D721Med (cell line): ENCODE data around the gene IMMP2L.
"Not testable (repeated sequence)": the region's sequence is repeated elsewhere in the genome, so short reads cannot be mapped to it uniquely, and the experiment has no call there.

Experiments
- DNase-seq: peaks from one replicate; pipeline ENCODE4 v3.0.0; 2011; ENCODE audit warnings: low spot score; ENCODE audit not compliant: insufficient read length
- FAIRE-seq: peaks from 2 replicates; lab custom pipeline; 2011; peaks lifted over from hg19 to GRCh38; lab: Jason Lieb, UNC
- TF ChIP-seq, protein P1 (sequence below): IDR thresholded peaks from 2 replicates; pipeline ENCODE4 v1.5.1; 2012; ENCODE audit warnings: mild to moderate bottlenecking, control low read depth; ENCODE audit not compliant: insufficient read depth; ENCODE audit errors: missing control alignments

The IMMP2L gene

DNA sequence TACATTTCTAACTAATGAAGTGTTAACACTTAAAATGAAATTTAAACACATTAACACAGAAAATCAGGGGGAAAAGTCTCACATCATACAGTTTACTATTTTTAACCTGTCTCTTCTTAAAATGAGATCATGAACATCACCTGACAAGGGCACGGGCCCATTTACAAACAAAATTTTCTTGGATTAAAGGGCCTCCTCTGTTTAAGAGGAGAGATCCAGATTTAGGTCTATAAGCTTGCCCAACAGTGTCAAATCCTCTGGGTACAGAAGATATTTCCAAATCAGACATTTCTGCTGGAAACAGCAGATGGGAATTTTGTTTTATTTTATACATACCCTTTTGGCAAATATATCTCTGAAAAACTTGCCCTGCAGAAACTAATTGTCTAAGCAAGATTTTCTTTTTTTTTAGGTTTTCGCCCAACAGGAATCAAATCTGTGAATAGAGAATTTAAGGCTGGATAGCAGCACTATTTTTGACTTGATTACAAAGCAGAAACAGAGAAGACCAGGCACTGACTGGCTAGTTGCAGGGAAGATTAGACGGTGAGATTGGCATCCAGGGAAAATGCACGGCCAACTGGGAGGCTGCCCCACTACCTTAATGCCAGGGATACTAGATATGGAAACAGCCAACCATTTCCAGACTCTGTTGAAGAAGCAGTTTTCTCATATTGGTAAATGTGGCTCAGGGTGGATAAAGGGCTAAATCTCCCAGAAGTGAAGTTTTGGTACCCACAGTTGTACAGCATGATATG lies 298.0 kb downstream of the IMMP2L start:
- FAIRE-seq (no peak), DNase-seq (no peak)
- TF ChIP-seq, protein P1, sequence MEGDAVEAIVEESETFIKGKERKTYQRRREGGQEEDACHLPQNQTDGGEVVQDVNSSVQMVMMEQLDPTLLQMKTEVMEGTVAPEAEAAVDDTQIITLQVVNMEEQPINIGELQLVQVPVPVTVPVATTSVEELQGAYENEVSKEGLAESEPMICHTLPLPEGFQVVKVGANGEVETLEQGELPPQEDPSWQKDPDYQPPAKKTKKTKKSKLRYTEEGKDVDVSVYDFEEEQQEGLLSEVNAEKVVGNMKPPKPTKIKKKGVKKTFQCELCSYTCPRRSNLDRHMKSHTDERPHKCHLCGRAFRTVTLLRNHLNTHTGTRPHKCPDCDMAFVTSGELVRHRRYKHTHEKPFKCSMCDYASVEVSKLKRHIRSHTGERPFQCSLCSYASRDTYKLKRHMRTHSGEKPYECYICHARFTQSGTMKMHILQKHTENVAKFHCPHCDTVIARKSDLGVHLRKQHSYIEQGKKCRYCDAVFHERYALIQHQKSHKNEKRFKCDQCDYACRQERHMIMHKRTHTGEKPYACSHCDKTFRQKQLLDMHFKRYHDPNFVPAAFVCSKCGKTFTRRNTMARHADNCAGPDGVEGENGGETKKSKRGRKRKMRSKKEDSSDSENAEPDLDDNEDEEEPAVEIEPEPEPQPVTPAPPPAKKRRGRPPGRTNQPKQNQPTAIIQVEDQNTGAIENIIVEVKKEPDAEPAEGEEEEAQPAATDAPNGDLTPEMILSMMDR, result no peak

DNA sequence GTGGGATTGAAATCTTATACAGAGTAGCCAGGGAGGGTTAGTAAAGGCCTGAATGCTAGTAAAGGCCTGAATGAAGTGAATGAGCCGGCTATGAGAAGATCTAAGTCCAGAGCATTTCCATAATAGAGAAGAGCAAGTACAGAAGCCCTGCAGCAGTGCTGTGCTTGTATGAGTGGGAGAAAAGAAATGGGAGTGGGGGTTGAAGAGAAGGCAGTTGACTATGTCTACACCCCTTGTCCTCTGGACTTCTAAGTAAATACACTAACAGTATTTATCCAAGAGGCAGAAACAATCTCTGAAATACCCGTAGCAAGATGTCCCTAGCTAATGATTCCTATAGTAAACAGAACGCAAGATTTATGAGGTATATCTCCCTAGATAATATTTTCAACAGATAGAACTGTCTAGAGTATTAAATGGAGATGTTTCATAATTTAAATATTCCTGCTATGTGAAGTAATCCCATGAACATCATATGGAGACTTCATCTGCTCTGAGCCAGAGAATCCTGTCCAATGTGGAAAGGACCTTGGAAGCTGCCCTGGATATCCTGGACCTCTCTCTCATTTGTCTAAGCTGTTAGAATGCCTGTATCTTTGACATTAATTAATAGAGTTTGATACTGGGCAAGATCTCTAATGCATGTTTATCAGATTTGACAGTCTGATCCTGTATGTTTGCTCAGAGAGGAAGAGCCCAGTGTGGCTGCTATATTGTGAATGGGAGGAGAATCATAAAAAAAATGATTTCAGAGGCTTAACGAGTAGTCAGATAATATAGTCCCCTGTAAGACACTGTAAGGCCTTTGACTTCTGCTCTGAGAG lies 299.8 kb downstream of the IMMP2L start:
- FAIRE-seq (no peak), DNase-seq (no peak)
- TF ChIP-seq, protein P1, result no peak

DNA sequence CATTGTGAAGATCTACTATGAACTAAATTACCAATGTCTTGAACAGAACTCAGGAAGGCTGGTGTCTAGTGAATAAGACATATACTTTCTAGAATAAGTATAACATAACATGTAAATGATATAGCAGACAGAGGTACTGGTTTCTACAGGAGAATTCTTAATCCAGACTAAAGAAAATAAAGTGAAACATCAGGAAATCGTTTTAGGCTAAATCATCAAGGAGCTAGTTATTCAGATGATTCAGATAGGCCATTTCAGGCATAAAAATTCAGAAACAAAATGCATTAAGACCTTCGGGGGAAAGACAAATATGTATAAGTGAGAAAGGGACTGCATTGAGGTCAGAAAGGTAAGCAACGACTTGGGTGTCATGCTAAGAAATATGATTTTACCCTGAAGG lies 300.8 kb downstream of the IMMP2L start:
- FAIRE-seq (no peak), DNase-seq (no peak)
- TF ChIP-seq, protein P1, result no peak

DNA sequence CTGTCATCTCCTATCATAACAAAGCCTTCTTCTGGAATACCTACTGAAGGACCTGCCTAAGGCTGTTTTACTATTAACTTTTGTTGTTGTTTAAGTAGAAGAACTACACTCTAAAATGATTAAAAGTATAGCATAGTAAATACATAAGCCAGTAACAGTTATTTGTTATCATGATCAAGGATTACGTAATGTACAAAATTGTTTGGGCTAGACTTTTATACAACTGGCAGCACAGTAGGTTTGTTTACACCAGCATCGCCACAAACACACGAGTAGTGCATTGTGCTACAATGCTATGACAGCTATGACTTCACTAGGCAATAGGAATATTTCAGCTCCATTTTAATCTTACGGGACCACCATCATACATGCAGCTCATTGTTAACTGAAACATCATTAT lies 302.3 kb downstream of the IMMP2L start:
- DNase-seq (no peak), FAIRE-seq (no peak)
- TF ChIP-seq, protein P1, result no peak

DNA sequence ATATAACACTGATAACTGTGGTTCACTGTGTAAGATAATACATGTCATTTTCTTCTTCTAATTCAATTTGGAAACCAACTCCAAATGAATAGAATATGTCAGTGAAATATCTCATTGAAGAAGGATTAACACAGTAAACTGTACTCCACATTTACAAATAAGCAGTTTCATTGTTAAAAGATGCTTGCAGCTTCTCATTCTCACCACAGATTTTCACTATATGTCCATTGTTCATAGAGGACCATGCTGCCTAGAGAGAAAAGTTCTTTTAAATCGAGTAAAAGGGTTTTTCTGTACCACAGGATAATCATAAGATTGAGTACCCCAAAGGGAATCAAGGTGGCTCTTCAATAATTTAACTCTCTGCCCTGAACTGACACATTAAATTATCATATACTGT lies 305.9 kb downstream of the IMMP2L start:
- TF ChIP-seq, protein P1, result no peak
- FAIRE-seq (no peak), DNase-seq (no peak)

DNA sequence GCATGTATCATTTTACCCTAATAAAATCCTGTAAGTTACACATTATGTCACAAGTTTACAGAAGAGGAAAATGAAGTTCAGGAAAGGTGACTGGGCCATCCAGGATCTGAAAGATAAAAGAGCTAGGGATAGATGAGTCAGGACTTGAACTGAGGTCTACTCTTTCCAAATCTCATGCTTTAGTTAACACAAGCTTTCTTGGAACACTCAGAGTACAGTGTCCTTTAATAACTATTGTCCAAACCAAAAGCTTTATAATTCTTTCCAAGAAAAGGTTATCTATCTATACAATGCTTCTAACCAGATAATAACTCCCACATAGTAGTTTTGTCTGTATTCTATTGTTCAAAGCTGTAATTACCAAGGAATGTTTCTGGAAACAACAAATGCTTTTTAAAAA lies 306.7 kb downstream of the IMMP2L start:
- no peak for DNase-seq
- no peak for FAIRE-seq
- TF ChIP-seq, protein P1, result no peak

DNA sequence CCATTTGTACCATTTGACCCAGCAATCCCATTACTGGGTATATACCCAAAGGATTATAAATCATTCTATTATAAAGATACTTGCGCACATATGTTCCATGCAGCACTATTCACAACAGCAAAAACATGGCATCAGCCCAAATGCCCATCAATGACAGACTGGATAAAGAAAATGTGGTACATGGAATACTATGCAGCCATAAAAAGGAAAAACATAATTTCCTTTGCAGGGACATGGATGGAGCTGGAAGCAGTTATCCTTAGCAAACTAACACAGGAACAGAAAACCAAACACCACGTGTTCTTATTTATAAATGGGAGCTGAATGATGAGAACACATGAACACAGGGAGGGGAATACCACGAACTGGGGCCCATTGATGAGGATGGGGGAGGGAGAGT lies 310.9 kb downstream of the IMMP2L start:
- not testable (repeated sequence) for FAIRE-seq, DNase-seq

DNA sequence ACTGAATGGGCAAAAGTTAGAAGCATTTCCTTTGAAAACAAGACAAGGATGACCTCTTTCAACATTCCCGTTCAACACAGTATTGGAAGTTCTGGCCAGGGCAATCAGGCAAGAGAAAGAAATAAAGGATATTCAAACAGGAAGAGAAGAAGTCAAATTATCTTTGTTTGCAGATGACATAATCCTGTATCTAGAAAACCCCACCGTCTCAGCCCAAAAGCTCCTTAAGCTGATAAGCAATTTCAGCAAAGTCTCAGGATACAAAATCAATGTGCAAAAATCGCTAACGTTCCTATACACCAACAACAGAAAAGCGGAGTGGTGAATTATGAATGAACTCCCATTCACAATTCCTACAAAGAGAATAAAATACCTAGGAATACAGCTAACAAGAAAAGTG lies 312.5 kb downstream of the IMMP2L start:
- not testable (repeated sequence) for DNase-seq, FAIRE-seq
